Hepatic stellate cell (primary cell): ENCODE measurements around the gene ABCA9.
A peak's percentile ranks its signal among the peaks of the same experiment; 100 is the strongest.
"Not testable (repeated sequence)": the region's sequence is repeated elsewhere in the genome, so short reads cannot be mapped to it uniquely, and the experiment has no call there.

Experiments used
- DNase-seq: peaks from one replicate; pipeline ENCODE4 v3.0.0; 2011; ENCODE audit warnings: low spot score

Gene ABCA9

GRCh38 chr17:69042308-69042707 is 18.4 kb downstream of the ABCA9 start:
- no peak for DNase-seq

DNA sequence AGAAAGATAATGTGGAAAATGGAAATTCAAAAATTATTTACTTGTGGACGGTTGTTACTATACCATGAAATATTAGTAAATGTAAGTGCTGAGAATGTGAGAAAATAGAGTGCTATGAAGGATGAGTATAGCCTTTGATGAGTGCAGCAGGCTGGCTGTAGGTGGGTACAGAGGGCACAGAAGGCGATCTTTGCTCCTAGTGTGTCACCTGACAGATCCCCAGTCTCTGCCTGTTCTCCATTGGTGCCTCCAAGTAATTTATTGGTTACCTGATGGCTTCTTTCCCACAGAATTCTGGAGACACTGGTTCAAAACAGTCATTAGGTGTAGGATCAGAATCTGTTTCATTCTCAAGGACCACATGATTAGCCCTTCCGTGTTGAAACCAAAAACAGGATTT is 28.9 kb downstream of the ABCA9 start:
- DNase-seq, result no peak

GRCh38 chr17:69030169-69030568 is 30.6 kb downstream of the ABCA9 start:
- no peak for DNase-seq

- no peak for DNase-seq
Measured at GRCh38 chr17:69018687-69019086, 42.0 kb downstream of the ABCA9 start.

DNA sequence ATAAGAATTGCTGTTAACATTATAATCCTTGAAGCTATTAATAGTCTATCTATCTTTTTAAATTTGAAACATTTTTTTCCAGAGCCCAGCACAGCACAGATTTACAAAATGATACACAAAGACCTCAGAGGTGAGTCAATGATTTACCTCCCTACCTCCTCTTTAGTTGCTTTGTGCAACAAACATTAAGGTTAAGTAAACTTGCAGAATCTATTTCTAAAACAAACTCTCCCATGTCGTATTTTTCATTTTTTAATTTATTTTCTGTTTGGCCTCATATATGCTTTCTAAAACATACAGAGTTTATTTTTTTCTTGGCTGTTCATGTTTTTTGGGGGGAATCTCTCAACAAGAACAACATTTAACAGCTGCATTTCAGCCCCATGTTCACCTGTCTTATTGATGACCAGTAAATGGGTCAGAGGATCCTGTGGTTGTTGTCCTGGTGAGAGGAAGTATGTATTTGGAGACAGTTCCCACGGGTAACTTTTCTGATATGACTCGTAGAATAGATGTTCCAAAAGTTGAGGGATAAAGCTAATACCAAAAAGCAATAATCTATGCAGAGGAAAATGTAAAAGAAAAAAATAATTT is 42.6 kb downstream of the ABCA9 start:
- DNase-seq, result no peak

DNA sequence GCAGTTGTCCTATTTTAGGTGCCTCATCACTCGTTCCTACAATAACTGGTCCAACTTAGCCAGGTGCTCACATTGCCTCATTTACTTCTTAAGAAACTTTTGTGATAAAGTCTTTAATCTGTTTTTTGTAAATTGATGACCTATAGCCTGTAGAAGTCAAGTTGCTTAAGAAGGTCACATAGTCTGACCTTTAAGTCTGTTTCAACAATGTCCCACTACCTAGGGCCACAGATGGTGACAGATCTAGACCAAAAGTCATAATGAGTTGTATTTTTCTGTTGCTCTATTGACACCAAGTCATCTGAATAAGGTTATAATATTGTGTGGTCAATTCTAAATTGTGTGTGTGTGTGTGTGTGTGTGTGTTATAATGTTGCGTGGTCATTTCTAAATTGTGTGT is 45.1 kb downstream of the ABCA9 start:
- DNase-seq, result no peak

DNA sequence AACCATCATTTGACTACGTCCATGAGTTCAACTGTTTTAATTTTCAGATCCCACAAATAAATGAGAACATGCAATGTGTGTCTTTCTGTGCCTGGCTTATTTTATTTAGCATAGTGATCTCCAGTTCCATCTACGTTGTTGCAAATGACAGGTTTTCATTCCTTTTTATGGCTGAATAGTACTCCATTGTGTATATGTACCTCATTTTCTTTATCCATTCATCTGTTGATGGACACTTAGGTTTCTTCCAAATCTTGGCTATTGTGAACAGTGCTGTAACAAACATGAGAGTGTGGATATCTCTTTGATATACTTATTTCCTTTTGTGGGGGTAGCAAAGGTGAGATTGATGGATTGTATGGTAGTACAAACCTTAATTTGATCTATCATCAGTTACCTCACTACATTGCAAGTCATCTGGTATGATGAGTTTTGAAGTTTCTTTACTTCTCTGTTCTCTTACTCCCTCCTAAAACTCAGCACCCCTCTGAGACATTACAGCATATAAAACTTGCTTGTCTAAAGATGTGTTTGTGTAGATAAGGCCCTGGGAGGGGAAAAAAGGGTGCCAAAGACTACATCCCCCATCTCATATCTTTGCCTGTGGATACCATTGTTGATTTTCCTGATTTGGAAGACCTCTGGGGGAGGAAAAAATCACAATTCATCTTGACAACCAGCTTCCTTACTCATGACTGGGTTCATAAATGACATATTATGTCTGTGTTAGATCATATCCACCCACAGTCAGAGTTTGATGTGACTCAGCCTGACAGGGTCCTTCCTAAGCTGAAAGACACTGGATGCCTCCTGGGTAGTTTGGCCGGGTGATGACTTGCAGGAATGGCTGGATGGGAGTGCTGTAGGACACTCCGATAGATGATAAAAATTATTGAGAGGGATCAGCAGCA is 47.6 kb downstream of the ABCA9 start:
- DNase-seq, result peak; percentile 12

DNA sequence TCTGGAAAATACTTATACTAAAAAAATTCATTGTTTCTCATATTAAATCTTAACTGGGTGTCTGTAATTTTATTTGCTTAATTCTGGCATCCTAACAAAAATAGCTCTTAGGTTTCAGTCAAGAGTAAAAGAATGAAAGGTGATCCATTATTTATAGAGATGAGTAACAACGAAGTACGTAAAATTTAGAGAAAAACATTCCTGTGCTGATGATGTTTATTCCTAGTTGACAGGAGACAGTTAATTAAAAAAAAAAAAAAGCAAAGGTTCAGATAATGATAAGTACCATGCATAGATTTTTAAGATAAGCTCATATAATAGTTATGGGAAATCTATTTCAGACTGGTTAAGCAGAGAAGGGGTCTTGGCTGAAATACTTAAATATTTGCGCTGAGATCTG is 50.8 kb downstream of the ABCA9 start:
- no peak for DNase-seq

DNA sequence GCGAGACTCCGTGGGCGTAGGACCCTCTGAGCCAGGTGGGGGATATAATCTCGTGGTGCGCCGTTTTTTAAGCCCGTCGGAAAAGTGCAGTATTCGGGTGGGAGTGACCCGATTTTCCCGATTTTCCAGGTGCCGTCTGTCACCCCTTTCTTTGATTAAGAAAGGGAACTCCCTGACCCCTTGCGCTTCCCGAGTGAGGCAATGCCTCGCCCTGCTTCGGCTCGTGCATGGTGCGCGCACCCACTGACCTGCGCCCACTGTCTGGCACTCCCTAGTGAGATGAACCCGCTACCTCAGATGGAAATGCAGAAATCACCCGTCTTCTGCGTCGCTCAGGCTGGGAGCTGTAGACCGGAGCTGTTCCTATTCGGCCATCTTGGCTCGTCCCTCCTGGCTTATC is 56.0 kb downstream of the ABCA9 start:
- DNase-seq, result not testable (repeated sequence)

DNA sequence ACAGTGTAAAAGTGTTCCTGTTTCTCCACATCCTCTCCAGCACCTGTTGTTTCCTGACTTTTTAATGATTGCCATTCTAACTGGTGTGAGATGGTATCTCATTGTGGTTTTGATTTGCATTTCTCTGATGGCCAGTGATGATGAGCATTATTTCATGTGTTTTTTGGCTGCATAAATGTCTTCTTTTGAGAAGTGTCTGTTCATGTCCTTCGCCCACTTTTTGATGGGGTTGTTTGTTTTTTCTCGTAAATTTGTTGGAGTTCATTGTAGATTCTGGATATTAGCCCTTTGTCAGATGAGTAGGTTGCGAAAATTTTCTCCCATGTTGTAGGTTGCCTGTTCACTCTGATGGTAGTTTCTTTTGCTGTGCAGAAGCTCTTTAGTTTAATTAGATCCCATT is 61.0 kb downstream of the ABCA9 start:
- DNase-seq, result not testable (repeated sequence)

- peak; percentile 4 for DNase-seq
Measured at GRCh38 chr17:68993112-68993511, 67.6 kb downstream of the ABCA9 start.

DNA sequence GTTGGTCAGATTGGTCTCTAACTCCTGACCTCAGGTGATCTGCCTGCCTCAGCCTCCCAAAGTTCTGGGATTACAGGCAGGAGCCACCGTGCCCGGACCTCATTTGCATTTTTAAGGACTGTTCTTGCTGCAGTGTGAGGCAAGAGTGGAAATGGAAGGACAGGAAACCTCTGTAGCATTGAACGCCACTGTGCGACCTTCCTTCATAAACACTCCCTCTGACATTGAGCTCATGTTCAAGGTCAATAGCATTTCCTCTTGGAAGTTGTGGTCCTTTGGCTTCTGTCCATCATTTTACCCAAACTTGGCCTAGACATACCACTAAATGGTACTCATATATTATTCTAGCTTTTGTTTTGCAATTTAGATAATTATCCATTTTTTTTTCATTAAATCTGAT is 72.8 kb downstream of the ABCA9 start:
- no peak for DNase-seq

DNA sequence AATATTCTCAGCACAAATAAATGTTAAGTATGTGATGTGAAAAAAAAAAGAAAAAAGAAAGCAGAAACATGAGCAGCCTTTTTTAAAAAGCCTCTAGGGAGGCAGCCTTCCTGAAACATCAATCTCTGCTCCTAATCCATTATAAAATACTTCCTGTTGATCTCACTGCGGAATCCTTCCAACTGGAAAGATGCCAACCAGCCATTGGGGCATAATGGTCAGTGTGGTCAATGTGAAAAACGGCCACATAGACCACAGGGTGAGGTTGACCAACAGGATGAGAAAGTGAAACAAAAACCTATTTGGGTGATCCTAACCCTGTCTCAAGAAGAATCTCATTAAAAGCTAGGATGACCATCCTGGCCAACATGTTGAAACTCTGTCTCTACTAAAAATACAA is 79.4 kb downstream of the ABCA9 start:
- peak; percentile 19 for DNase-seq

DNA sequence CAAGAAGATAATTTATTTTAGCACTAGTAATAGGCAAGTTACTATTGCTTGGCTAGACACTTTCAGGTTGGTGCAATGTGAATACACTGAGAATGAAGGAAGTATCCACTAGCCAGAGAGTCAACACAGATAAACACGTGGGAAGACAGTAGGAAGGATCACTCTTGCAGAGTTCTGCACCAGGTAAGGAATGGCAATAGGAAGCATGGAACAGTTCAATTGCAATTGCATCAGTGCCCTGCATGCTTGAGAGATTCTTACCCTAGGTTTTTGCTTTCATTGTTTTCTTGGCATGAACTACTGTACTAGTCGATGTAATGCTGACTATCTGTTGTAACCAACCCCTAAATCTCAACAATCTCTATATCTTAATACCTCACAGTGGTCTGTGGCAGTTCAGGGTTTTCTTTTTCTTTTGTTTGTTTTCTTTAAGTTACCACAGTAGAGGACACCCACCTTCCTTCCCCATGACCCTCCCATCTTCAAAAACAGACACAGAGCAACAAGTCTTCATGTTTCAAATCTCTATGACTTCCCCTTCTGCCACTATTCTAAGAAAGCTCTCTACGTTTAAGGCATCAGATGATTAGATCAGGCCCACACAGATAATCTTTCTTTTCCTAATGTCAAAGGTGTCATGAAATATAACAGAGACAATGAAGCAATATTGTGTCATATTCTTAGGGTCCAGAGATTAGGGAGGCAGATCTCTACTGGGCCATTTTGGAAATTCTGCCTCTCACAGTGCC is 87.5 kb downstream of the ABCA9 start:
- no peak for DNase-seq

- DNase-seq, result peak; percentile 21
Measured at GRCh38 chr17:68972119-68972704, 88.5 kb downstream of the ABCA9 start.

DNA sequence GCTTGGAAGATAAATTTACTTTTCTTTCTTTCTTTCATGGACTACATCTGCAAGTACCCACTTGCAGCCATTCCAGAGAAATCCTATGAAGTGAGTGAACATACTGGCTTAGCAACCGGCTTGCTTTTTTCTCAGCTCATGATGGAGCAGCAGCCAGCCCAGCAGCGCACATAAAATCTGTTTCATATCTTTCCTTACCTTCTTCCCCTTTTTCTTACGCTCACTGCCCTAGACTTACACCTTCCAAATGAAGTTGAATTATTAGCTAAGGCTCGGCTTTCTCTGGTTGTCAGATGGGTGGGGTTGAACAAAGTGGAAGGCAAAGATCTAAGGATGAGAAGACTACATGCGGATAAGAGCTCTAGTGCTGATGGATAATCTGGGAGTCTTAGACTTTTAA is 91.6 kb downstream of the ABCA9 start:
- no peak for DNase-seq

- DNase-seq, result no peak
Measured at GRCh38 chr17:68963958-68964357, 96.8 kb downstream of the ABCA9 start.

DNA sequence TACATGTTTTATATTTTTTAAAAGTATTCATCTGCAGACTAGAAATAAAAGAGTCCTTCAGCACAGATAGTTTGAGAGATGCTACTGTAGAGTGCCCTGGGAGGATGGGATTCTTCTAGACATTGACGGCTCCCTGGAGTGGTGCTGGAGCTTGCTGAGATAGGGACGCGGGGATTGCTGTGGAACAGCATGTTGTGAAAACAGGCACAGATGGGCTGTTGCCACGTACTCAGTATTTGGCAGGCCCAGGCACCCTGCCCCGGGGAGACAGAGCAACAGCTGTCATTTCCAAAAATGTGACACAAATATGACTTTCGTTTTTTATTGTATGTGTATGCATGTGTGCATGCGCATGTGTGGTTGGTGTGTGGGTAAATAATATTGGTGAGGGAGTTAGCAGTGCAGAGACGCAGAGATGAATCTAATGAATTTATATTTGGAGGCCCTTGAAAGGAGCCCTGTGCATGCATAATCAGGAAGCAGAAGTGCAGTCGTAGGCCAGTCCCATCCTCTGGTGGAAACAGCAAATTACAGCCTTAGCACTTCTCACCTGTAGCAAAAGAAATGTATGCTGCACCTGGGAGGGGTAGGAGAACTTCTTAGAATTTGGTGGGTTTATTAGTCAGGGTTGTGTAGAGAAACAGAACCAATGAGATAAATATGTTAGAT is 99.4 kb downstream of the ABCA9 start:
- DNase-seq, result no peak

DNA sequence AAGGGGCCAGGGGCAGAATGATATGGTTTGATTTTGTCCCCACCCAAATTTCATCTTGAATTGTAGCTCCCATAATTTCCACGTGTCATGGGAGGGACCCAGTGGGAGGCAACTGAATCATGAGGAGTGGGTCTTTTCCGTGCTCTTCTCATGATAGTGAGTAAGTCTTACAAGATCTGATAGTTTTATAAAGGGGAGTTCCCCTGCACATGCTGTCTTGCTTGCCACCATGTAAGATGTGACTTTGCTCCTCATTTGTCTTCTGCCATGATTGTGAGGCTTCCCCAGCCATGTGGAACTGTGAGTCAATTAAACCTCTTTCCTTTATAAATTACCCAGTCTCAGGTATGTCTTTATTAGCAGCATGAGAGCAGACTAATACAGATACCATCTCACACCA is 101.6 kb downstream of the ABCA9 start:
- DNase-seq, result not testable (repeated sequence)

DNA sequence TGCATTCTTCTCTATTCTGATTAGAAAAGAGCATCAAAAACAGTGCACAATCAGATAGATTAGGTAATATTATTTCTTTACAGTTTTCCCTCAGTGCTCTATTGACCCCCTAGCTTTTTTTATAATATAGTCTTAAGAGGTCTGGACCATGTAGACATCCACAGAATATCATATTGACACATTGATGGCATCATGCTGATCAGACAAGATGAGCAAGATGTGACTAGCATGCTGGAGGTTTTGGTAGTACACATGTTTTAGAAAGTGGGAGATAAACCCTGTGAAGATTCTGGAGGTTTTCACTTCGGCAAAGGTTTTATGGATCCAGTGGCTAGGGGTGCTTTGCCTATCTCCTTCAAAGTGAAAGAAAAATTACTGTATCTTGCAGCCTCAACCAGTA is 102.8 kb downstream of the ABCA9 start:
- DNase-seq, result no peak

- no peak for DNase-seq
Measured at GRCh38 chr17:68955181-68955841, 105.4 kb downstream of the ABCA9 start, which contains the start of gene ABCA8. Gene ABCA8, minus strand, starts transcription at chr17:68955392. Its CDS starts 13,358 bp downstream, at chr17:68942034.
